Measurements from ENCODE around the gene ARMC2. TPM values are rescaled to one million over a fixed set of nuclear protein-coding genes. Genes with fewer than 3 reads are reported as not detected.

Gene ARMC2
- total RNA-seq, 2 experiments from 2014 or later: 5.2 to 5.7 TPM

DNA sequence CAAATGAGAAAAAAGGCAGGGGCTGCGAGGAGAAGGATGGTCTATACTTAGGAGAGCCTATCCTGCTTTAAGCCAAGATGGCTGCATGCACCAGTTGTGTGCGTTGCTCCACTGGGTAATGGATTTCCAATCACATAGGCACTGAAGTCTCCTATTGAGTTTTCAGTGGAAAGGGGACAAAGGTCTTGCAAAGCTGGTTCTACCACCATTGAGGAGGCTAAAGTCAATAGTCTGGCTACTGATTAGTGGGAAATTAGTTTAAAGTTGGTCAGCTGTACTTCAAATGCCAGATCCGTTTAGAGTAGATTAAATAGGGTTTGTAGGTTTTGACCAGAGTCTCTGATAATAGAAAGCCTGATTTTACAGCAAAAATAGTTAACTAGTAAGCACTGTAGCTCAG is 141.5 kb downstream of the ARMC2 start:
- intact Hi-C loops (cut with DNase I, micrococcal nuclease): loop anchor here in 1 of 2 experiments (5.0 kb wide), 1 partner anchor 52 kb away; no protein-coding TSS in a partner anchor
- peaks cover 92% of the 10 kb centered on the region for H3K36me3 Mint-ChIP-seq (ENCODE audit: low read depth)

GRCh38 chr6:108993876-108994275 is 145.7 kb downstream of the ARMC2 start:
- intact Hi-C loops (cut with DNase I, micrococcal nuclease): no loop called here
- no peak for DNase-seq
- Histone ChIP-seq H3K4me3 (ENCODE audit: low read length) (no peak overlapping the region), H3K9me3 (ENCODE audit: control insufficient read depth in 1 of 2, insufficient read depth in 1 of 2, low read length in 2 of 2) (no peaks in the 10 kb centered on the region), H3K27me3 (ENCODE audit: control insufficient read depth in 1 of 2, insufficient read depth in 2 of 2, low read length in 2 of 2) (no peaks in the 10 kb centered on the region), H3K36me3 (ENCODE audit: insufficient read depth, low read length) (peaks cover 94% of the 10 kb centered on the region), H3K27ac (ENCODE audit: low read depth in 1 of 2, low read length in 2 of 2) (no peak overlapping the region), H3K4me1 (ENCODE audit: insufficient read depth, low read length) (no peaks in the 10 kb centered on the region)
- ATAC-seq (ENCODE audit: poor library complexity): no peak
- ChIA-PET CTCF (interaction anchor here (0.6 kb wide), 1 partner anchor 27 kb away, joined by 5 read pairs; no protein-coding TSS in a partner anchor), POLR2A (no interaction called here)
- Mint-ChIP-seq H3K27me3 (no peaks in the 10 kb centered on the region), H3K36me3 (ENCODE audit: low read depth) (peaks cover 91% of the 10 kb centered on the region), H3K27ac (no peak overlapping the region), H3K4me1 (ENCODE audit: low read depth) (no peaks in the 10 kb centered on the region), H3K9me3 (no peaks in the 10 kb centered on the region), H3K4me3 (no peak overlapping the region)
- no peak for TF ChIP-seq CTCF (IDR thresholded peaks at IDR 0.05)

More for the DNA sequence above, 141.5 kb downstream of the ARMC2 start:
- Mint-ChIP-seq H3K27ac (no peak overlapping the region), H3K4me1 (ENCODE audit: low read depth) (no peaks in the 10 kb centered on the region), H3K4me3 (no peak overlapping the region), H3K9me3 (no peaks in the 10 kb centered on the region), H3K27me3 (no peaks in the 10 kb centered on the region)
- Histone ChIP-seq H3K27me3 (ENCODE audit: control insufficient read depth in 1 of 2, insufficient read depth in 2 of 2, low read length in 2 of 2) (no peaks in the 10 kb centered on the region), H3K4me1 (ENCODE audit: insufficient read depth, low read length) (no peaks in the 10 kb centered on the region), H3K27ac (ENCODE audit: low read depth in 1 of 2, low read length in 2 of 2) (no peak overlapping the region), H3K9me3 (ENCODE audit: control insufficient read depth in 1 of 2, insufficient read depth in 1 of 2, low read length in 2 of 2) (no peaks in the 10 kb centered on the region), H3K36me3 (ENCODE audit: insufficient read depth, low read length) (peaks cover 92% of the 10 kb centered on the region), H3K4me3 (ENCODE audit: low read length) (no peak overlapping the region)
- no peak for ATAC-seq (ENCODE audit: poor library complexity)
- no peak for DNase-seq
- CTCF ChIA-PET: no interaction called here
- no peak for TF ChIP-seq CTCF (IDR thresholded peaks at IDR 0.05)
- POLR2A ChIA-PET: interaction anchor here (1.9 kb wide), 1 partner anchor 20 kb away, joined by 6 read pairs; no protein-coding TSS in a partner anchor

DNA sequence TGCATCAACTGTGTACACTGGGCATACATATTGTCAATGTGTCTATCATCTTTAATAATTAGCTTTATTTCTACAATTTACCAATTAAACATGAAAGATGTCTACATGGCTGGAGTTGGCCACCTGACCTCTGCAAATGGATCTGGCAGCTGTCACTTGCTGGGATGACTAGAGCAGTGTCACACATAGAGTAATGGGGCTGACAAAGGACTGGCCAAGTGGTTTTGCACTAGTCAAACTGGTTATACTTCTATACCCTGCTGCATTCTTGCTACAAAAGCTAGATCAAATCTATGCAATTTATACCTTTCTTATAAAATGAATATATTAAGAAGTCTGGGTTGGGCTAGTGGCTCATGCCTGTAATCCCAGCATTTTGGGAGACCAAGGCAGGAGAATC is 147.1 kb downstream of the ARMC2 start:
- H3K36me3 Mint-ChIP-seq (ENCODE audit: low read depth): peaks cover 93% of the 10 kb centered on the region
- H3K27ac Mint-ChIP-seq: no peak overlapping the region

More for the DNA sequence above, 147.1 kb downstream of the ARMC2 start:
- Histone ChIP-seq H3K36me3 (ENCODE audit: insufficient read depth, low read length) (peaks cover 97% of the 10 kb centered on the region), H3K9me3 (ENCODE audit: control insufficient read depth in 1 of 2, insufficient read depth in 1 of 2, low read length in 2 of 2) (no peaks in the 10 kb centered on the region), H3K4me3 (ENCODE audit: low read length) (no peak overlapping the region), H3K4me1 (ENCODE audit: insufficient read depth, low read length) (no peaks in the 10 kb centered on the region), H3K27ac (ENCODE audit: low read depth in 1 of 2, low read length in 2 of 2) (no peak overlapping the region), H3K27me3 (ENCODE audit: control insufficient read depth in 1 of 2, insufficient read depth in 2 of 2, low read length in 2 of 2) (no peaks in the 10 kb centered on the region)
- Mint-ChIP-seq H3K4me1 (ENCODE audit: low read depth) (peaks cover 7% of the 10 kb centered on the region), H3K4me3 (no peak overlapping the region), H3K27me3 (no peaks in the 10 kb centered on the region), H3K9me3 (no peaks in the 10 kb centered on the region)
- DNase-seq (no peak), ATAC-seq (ENCODE audit: poor library complexity) (no peak)
- intact Hi-C loops (cut with DNase I, micrococcal nuclease): no loop called here
- POLR2A ChIA-PET: interaction anchor here (0.5 kb wide), 1 partner anchor 18 kb away, joined by 6 read pairs; no protein-coding TSS in a partner anchor
- CTCF ChIA-PET: interaction anchor here (1.3 kb wide), 1 partner anchor 13 kb away, joined by 3 read pairs; no protein-coding TSS in a partner anchor
- TF ChIP-seq CTCF (IDR thresholded peaks at IDR 0.05): no peak
